ENCODE results near the gene TTYH1. TPM values are rescaled to one million over a fixed set of nuclear protein-coding genes. Genes with fewer than 3 reads are reported as not detected.

TTYH1 gene
- total and polyA plus RNA-seq, 9 of the 15 experiments (the other 6 are each of a cell fraction or from before 2014, with no cell fraction given): 0.08 TPM; not detected in 8

- H2AFZ ChIP-seq (ENCODE audit: low read depth, low read length): peak overlapping the region; percentile 97
- ChIA-PET POLR2A (interaction anchor here (0.6 to 2.0 kb wide), 4 partner anchors 9 to 562 kb away, joined by 3 to 34 read pairs (median 16); partner anchors contain the start of genes CDC42EP5 and LENG8), CTCF (ENCODE audit: low intra/inter-chr PET ratio) (interaction anchor here (0.7 kb wide), 1 partner anchor 34 kb away, joined by 3 read pairs; no protein-coding TSS in a partner anchor)
- peak overlapping the region; percentile 87 for H3K4me2 ChIP-seq (ENCODE audit: insufficient read depth, low read length)
- BruUV-seq (replicated peaks): no TSS peak
- peak; percentile 74 to 97 (median 84) for DNase-seq (ENCODE audit: extremely low read depth in 1 of 4, low spot score in 3 of 4)
- peak overlapping the region; percentile 85 for H3K4me3 ChIP-seq
- H3K9me3 ChIP-seq (replicated peaks; ENCODE audit: control insufficient read depth, insufficient read depth, low read depth, low read length): no peaks in the 10 kb centered on the region
- H3K4me1 ChIP-seq (replicated peaks in 1 of 2; ENCODE audit: control insufficient read depth in 2 of 2, insufficient read depth in 2 of 2, low read length in 2 of 2): peaks cover 0 to 38% of the 10 kb centered on the region in 2 experiments; a peak in 2 of 5 replicates
- no peak for FAIRE-seq
- H3K36me3 ChIP-seq (ENCODE audit: control insufficient read depth, insufficient read depth, low read length): peaks cover 33% of the 10 kb centered on the region
- H3K27me3 ChIP-seq (ENCODE audit: control insufficient read depth in 2 of 2, insufficient read depth in 2 of 2, low read length in 2 of 2): no peaks in the 10 kb centered on the region; a peak in 1 of 5 replicates
- H3K9me1 ChIP-seq (ENCODE audit: control insufficient read depth, insufficient read depth, low read length): no peaks in the 10 kb centered on the region
- peaks cover 6% of the 10 kb centered on the region; the same call in 1 of the 2 replicates for H4K20me1 ChIP-seq (replicated peaks; ENCODE audit: control insufficient read depth, insufficient read depth, low read length)
- in situ Hi-C loops (cut with MboI): no loop called here
- peak overlapping the region; percentile 84 to 90 for H3K9ac ChIP-seq (ENCODE audit: insufficient read depth in 1 of 2, low read depth in 2 of 2, low read length in 2 of 2)
- H3K27ac ChIP-seq (ENCODE audit: extremely low read depth, low read depth, low read length): peak overlapping the region; percentile 95
- peak; percentile 81 for ATAC-seq
- 1% methylated on average over 25 of the region's 26 CpGs for WGBS (ENCODE audit: insufficient coverage, low coverage, missing lambda C conversion rate)
- no peaks in the 10 kb centered on the region for H3K79me2 ChIP-seq (ENCODE audit: control insufficient read depth, insufficient read depth, low read length)
- intact Hi-C loops (cut with micrococcal nuclease): no loop called here
- TF ChIP-seq, protein P1, sequence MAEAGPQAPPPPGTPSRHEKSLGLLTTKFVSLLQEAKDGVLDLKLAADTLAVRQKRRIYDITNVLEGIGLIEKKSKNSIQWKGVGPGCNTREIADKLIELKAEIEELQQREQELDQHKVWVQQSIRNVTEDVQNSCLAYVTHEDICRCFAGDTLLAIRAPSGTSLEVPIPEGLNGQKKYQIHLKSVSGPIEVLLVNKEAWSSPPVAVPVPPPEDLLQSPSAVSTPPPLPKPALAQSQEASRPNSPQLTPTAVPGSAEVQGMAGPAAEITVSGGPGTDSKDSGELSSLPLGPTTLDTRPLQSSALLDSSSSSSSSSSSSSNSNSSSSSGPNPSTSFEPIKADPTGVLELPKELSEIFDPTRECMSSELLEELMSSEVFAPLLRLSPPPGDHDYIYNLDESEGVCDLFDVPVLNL (CRISPR knock-in tag; IDR thresholded peaks at IDR 0.05; ENCODE audit: low read depth): no peak
- TF ChIP-seq EZH2 (IDR thresholded peaks at IDR 0.05; ENCODE audit: borderline replicate concordance, low read depth, low read length) (no peak), RAD51 (IDR thresholded peaks at IDR 0.05; ENCODE audit: borderline replicate concordance, low read depth) (no peak), MEIS2 (IDR thresholded peaks at IDR 0.05; ENCODE audit: partially characterized antibody) (peak; percentile 100), SLC30A9 (CRISPR knock-in tag; IDR thresholded peaks at IDR 0.05) (no peak), TARDBP (IDR thresholded peaks at IDR 0.05) (no peak), CBX1 (IDR thresholded peaks at IDR 0.05; ENCODE audit: low read depth) (no peak), TAF7 (tag; IDR thresholded peaks at IDR 0.05) (no peak), POLR2AphosphoS2 (IDR thresholded peaks at IDR 0.05; ENCODE audit: low read length) (no peak), TOE1 (IDR thresholded peaks at IDR 0.05; ENCODE audit: borderline replicate concordance) (no peak), TOE1 (CRISPR knock-in tag; IDR thresholded peaks at IDR 0.05; ENCODE audit: borderline replicate concordance, low read depth) (no peak), TEAD2 (tag; IDR thresholded peaks at IDR 0.05) (no peak), RBM17 (IDR thresholded peaks at IDR 0.05; ENCODE audit: borderline replicate concordance, low read depth, low read length) (no peak), RBM15 (IDR thresholded peaks at IDR 0.05; ENCODE audit: insufficient read depth, low read length) (no peak), ELF2 (CRISPR knock-in tag; IDR thresholded peaks at IDR 0.05) (no peak), TSC22D4 (tag; IDR thresholded peaks at IDR 0.05) (no peak)
- TF ChIP-seq, protein P2, sequence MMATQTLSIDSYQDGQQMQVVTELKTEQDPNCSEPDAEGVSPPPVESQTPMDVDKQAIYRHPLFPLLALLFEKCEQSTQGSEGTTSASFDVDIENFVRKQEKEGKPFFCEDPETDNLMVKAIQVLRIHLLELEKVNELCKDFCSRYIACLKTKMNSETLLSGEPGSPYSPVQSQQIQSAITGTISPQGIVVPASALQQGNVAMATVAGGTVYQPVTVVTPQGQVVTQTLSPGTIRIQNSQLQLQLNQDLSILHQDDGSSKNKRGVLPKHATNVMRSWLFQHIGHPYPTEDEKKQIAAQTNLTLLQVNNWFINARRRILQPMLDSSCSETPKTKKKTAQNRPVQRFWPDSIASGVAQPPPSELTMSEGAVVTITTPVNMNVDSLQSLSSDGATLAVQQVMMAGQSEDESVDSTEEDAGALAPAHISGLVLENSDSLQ (IDR thresholded peaks at IDR 0.05): peak; percentile 99
- TF ChIP-seq, protein P3, sequence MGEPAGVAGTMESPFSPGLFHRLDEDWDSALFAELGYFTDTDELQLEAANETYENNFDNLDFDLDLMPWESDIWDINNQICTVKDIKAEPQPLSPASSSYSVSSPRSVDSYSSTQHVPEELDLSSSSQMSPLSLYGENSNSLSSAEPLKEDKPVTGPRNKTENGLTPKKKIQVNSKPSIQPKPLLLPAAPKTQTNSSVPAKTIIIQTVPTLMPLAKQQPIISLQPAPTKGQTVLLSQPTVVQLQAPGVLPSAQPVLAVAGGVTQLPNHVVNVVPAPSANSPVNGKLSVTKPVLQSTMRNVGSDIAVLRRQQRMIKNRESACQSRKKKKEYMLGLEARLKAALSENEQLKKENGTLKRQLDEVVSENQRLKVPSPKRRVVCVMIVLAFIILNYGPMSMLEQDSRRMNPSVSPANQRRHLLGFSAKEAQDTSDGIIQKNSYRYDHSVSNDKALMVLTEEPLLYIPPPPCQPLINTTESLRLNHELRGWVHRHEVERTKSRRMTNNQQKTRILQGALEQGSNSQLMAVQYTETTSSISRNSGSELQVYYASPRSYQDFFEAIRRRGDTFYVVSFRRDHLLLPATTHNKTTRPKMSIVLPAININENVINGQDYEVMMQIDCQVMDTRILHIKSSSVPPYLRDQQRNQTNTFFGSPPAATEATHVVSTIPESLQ (CRISPR knock-in tag; IDR thresholded peaks at IDR 0.05): 0 out of 2 replicates have a peak, but pooled peaks have one; percentile 7
These were observed 48.9 kb downstream of the TTYH1 start for GRCh38 chr19:54464044-54464629.

Measured in K562 (cell line).